Gastrocnemius medialis (tissue), 4 donors: ENCODE data around the gene NR6A1. TPM values are rescaled to one million over a fixed set of nuclear protein-coding genes. Genes with fewer than 3 reads are reported as not detected.
A peak's percentile ranks its signal among the peaks of the same experiment; 100 is the strongest.

Experiments
- ATAC-seq, 2 donors: fragments of 150-250 bp; one replicate each; pipeline ENCODE4 v1.9.1; 2016
- DNase-seq, 2 donors: peaks; one replicate each; pipeline ENCODE4 v3.0.0-alpha.2; 2019
- H3K27ac ChIP-seq, 4 donors: fragments of 200-600 bp; sonication (generic); 1 replicate in 1 of 4; 2 replicates in 3 of 4; pipeline ENCODE4 v1.5.1; 2016 to 2018; ENCODE audit warnings: mild to moderate bottlenecking in 2 of 4, moderate library complexity in 1 of 4
- H3K27me3 ChIP-seq, 3 donors: fragments of 200-600 bp; sonication (generic) in 2 of 3; 1 replicate in 1 of 3; 2 replicates in 2 of 3; pipeline versions ENCODE4 v1.5.1 to v1.6.0; 2016 to 2019; ENCODE audit warnings: mild to moderate bottlenecking in 1 of 3, moderate library complexity in 1 of 3
- H3K36me3 ChIP-seq, 2 donors: fragments of 200-600 bp; sonication (generic) in 1 of 2; one replicate each; pipeline ENCODE4 v1.5.1; 2017 to 2018
- H3K4me1 ChIP-seq, 2 donors: fragments of 200-600 bp; sonication (generic) in 1 of 2; one replicate each; pipeline ENCODE4 v1.5.1; 2016 to 2017; ENCODE audit warnings: mild to moderate bottlenecking in 2 of 2
- H3K4me3 ChIP-seq, 4 donors: fragments of 200-600 bp; sonication (generic) in 3 of 4; 1 replicate in 1 of 4; 2 replicates in 3 of 4; pipeline ENCODE4 v1.5.1; 2016 to 2019; ENCODE audit warnings: mild to moderate bottlenecking in 2 of 4
- H3K9me3 ChIP-seq, 3 donors: fragments of 200-600 bp; sonication (generic) in 2 of 3; 1 replicate in 1 of 3; 2 replicates in 2 of 3; pipeline ENCODE4 v1.5.1; 2016 to 2019
- POLR2A ChIP-seq, 2 donors: fragments of 450-650 bp; IDR thresholded peaks; one replicate each; pipeline ENCODE4 v1.6.1; 2017; ENCODE audit warnings: antibody characterized with exemption in 2 of 2, mild to moderate bottlenecking in 2 of 2, moderate library complexity in 2 of 2
- in situ Hi-C, 4 donors: fragments of 200-750 bp; cut with MboI; loops; one replicate each; pipeline versions ENCODE4 v1.15.0 to v1.8.0; 2017; ENCODE audit warnings: low sequenced_read_pairs in 4 of 4
- intact Hi-C: fragments of 100-400 bp; cut with DNase I; formaldehyde crosslinking; loops from one replicate; pipeline ENCODE4 v1.15.1; 2023; ENCODE audit warnings: low total_unique reads
- total RNA-seq, 4 donors: library from RNA; depleted of rRNA; stranded (reverse); fragments of >200 nt; gene quantifications; one replicate each; pipeline versions ENCODE4 v1.1.0 to v1.2.3, GENCODE V29; 2016
- TF ChIP-seq, protein P1 (sequence below), 5 experiments: fragments of 450-650 bp in 3 of 5; fragments of 200-600 bp in 2 of 5; sonication (generic) in 2 of 5; IDR thresholded peaks in 4 of 5; conservative IDR thresholded peaks in 1 of 5; 1 replicate in 4 of 5; 2 replicates in 1 of 5; pipeline ENCODE4 v1.5.1; 2016 to 2019; ENCODE audit warnings: antibody characterized with exemption in 5 of 5, mild to moderate bottlenecking in 3 of 5, moderate library complexity in 3 of 5

NR6A1 gene
- total RNA-seq, 4 donors from 2014 or later, result 0.58 to 5.6 (median 2.1) TPM

DNA sequence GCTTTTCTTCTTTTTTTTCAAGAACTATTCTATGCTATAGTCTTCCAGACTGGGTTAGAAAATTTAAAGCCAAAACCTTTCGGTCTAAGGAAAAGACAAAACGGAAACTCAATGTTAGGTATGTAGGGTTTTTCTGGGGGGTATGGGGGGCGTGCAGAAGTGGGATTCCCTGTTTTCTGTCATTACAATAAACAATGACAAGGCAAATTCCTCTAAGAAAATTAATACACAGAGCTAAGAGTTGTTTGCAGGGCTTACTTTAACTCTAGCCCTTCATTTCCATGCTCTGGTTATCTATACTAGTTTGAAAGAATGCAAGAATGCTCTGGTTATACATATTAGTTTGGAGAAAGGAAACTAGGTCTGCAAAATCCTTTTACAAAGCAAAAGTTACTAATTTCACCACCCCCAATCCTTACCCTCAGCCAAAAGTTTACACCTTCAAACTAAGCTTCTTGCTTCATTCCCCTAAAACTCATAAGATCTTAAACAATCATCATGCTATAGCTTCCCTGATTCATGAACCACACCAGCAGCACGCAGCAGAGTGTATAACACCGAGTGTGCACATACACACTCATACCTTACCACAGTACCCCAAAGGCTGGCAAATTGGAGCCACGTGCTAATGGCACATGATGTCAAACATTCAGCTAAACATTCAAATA lies 174.8 kb downstream of the NR6A1 start:
- no peaks in the 10 kb centered on the region for H3K9me3 ChIP-seq
- ATAC-seq (no peak), DNase-seq (no peak)
- no peak overlapping the region for H3K27ac ChIP-seq
- peaks cover 3 to 16% of the 10 kb centered on the region in 2 donors for H3K4me1 ChIP-seq
- intact Hi-C loops, result no loop called here
- in situ Hi-C loops, result no loop called here
- no peaks in the 10 kb centered on the region for H3K36me3 ChIP-seq
- no peaks in the 10 kb centered on the region for H3K27me3 ChIP-seq
- H3K4me3 ChIP-seq, result no peak overlapping the region
- no peak for TF ChIP-seq POLR2A (IDR thresholded peaks at IDR 0.05)
- TF ChIP-seq, protein P1, sequence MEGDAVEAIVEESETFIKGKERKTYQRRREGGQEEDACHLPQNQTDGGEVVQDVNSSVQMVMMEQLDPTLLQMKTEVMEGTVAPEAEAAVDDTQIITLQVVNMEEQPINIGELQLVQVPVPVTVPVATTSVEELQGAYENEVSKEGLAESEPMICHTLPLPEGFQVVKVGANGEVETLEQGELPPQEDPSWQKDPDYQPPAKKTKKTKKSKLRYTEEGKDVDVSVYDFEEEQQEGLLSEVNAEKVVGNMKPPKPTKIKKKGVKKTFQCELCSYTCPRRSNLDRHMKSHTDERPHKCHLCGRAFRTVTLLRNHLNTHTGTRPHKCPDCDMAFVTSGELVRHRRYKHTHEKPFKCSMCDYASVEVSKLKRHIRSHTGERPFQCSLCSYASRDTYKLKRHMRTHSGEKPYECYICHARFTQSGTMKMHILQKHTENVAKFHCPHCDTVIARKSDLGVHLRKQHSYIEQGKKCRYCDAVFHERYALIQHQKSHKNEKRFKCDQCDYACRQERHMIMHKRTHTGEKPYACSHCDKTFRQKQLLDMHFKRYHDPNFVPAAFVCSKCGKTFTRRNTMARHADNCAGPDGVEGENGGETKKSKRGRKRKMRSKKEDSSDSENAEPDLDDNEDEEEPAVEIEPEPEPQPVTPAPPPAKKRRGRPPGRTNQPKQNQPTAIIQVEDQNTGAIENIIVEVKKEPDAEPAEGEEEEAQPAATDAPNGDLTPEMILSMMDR (IDR thresholded peaks at IDR 0.05 in 4 of 5, conservative IDR thresholded peaks at IDR 0.05 in 1 of 5), result no peak

DNA sequence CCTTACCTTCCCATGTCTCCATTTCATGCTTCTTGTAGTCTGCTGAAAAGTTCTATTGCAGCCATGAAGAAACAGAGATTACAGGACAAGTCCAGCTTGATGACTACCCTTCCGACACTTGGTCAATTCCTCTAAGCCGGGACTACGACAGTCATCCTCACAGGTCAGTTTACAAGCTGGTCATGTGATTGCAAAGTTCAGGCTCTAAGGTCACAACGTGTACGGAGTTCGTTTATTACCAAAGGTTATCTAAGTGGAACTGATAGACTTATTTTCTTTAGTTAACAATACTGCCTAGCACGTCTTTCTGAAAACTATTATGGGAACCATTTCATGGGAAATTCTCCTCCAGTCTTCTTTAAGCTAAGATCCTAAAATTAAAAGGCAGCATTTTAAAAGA lies 175.4 kb downstream of the NR6A1 start:
- Histone ChIP-seq H3K36me3 (no peaks in the 10 kb centered on the region), H3K4me1 (peaks cover 3 to 16% of the 10 kb centered on the region in 2 donors), H3K27me3 (no peaks in the 10 kb centered on the region), H3K4me3 (no peak overlapping the region), H3K27ac (no peak overlapping the region), H3K9me3 (no peaks in the 10 kb centered on the region)
- DNase-seq (no peak), ATAC-seq (peak in 1 of 2 donors; percentile 53)
- in situ Hi-C loops (no loop called here), intact Hi-C loops (no loop called here)
- TF ChIP-seq POLR2A (IDR thresholded peaks at IDR 0.05), result no peak
- TF ChIP-seq, protein P1 (IDR thresholded peaks at IDR 0.05 in 4 of 5, conservative IDR thresholded peaks at IDR 0.05 in 1 of 5), result no peak

DNA sequence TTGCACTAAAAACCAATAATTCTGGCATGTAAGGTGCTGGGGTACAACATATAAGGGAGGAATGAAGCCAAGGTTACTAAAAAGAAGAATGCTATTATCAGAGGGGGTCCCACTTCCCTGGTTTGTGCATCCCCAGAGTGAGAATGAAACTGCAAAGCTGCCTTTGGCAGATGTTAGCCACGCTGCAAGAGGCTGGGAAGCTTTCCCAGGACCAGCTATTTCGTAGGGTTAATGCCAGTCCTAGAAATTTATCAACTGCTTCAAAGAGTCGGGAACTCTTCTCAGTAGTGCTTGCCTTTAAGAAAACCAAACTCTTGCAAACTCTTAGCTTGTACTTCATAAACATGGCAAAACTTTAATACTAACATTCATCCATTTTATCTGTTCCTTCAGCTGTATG lies 176.4 kb downstream of the NR6A1 start:
- DNase-seq (no peak), ATAC-seq (no peak)
- intact Hi-C loops, result no loop called here
- Histone ChIP-seq H3K36me3 (no peaks in the 10 kb centered on the region), H3K4me1 (peaks cover 3 to 16% of the 10 kb centered on the region in 2 donors), H3K4me3 (no peak overlapping the region), H3K9me3 (no peaks in the 10 kb centered on the region), H3K27ac (no peak overlapping the region), H3K27me3 (no peaks in the 10 kb centered on the region)
- no peak for TF ChIP-seq POLR2A (IDR thresholded peaks at IDR 0.05)
- TF ChIP-seq, protein P1 (IDR thresholded peaks at IDR 0.05 in 4 of 5, conservative IDR thresholded peaks at IDR 0.05 in 1 of 5), result no peak
- in situ Hi-C loops, result no loop called here

DNA sequence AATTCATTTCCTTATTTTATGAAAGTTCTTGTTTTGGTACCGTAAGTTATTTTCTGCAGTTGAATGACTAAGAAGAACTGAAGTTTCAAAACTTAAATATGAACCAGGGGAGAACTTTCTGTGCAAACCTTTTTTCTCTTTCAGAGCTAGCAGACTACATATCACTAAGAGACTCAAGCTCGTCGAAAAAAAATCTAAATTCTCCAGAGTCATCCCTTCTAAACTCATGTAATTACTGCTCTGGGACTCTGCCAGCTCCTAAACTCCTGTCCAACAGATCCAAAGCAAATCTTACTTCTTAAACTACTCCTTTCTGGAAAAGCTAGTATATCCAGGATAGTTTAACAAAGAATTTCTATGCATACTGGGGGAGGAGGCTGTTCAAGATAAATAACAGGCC lies 176.9 kb downstream of the NR6A1 start:
- TF ChIP-seq POLR2A (IDR thresholded peaks at IDR 0.05), result no peak
- TF ChIP-seq, protein P1 (IDR thresholded peaks at IDR 0.05 in 4 of 5, conservative IDR thresholded peaks at IDR 0.05 in 1 of 5), result no peak
- no peak for ATAC-seq
- no peaks in the 10 kb centered on the region for H3K27me3 ChIP-seq

DNA sequence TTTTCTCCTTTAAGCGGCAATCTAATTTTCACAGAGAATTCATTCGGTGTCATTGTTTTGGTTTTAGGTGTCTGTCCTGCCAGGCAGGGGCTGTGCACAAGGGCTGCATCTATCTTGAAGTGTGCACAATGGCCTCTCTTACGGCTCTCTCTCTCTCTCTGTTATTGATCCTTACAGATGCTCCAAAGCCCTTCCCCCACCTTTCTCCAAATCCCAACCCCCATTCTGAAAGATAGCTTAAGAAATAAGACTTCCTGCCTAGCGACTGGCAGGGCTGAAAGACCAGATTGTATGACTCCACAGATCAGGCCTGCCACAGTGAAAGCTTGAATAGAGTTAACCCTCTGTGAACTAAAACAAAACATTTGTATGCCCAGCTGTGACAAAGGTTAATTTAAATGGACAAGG lies 177.5 kb downstream of the NR6A1 start:
- TF ChIP-seq POLR2A (IDR thresholded peaks at IDR 0.05), result no peak
- TF ChIP-seq, protein P1 (IDR thresholded peaks at IDR 0.05 in 4 of 5, conservative IDR thresholded peaks at IDR 0.05 in 1 of 5), result no peak
- H3K4me3 ChIP-seq, result no peak overlapping the region
- no peak overlapping the region for H3K27ac ChIP-seq
- H3K36me3 ChIP-seq, result no peaks in the 10 kb centered on the region
- H3K4me1 ChIP-seq, result peaks cover 3 to 16% of the 10 kb centered on the region in 2 donors
- no peaks in the 10 kb centered on the region for H3K27me3 ChIP-seq
- intact Hi-C loops (no loop called here), in situ Hi-C loops (no loop called here)
- DNase-seq (no peak), ATAC-seq (no peak)
- H3K9me3 ChIP-seq, result no peaks in the 10 kb centered on the region

More for the DNA sequence above, 176.9 kb downstream of the NR6A1 start:
- Histone ChIP-seq H3K36me3 (no peaks in the 10 kb centered on the region), H3K9me3 (no peaks in the 10 kb centered on the region), H3K27ac (no peak overlapping the region), H3K4me3 (no peak overlapping the region), H3K4me1 (peaks cover 3 to 16% of the 10 kb centered on the region in 2 donors)
- no peak for DNase-seq
- in situ Hi-C loops (no loop called here), intact Hi-C loops (no loop called here)
